ENCODE results near the gene MMS19. TPM values are rescaled to one million over a fixed set of nuclear protein-coding genes. Genes with fewer than 3 reads are reported as not detected.

Gene MMS19
- total RNA-seq, 2 experiments from 2014 or later: 71.7 to 73.3 TPM

- CTCF ChIA-PET: interaction anchor here (0.8 to 1.7 kb wide), 2 partner anchors 9 to 12 kb away, joined by 3 to 7 read pairs; no protein-coding TSS in a partner anchor
- ATAC-seq (no peak), DNase-seq (no peak)
- Mint-ChIP-seq H3K4me3 (no peak overlapping the region), H3K27ac (peak overlapping the region; percentile 30), H3K27me3 (ENCODE audit: low read depth) (no peaks in the 10 kb centered on the region), H3K9me3 (ENCODE audit: insufficient read depth) (no peaks in the 10 kb centered on the region), H3K4me1 (ENCODE audit: low read depth) (peaks cover 24% of the 10 kb centered on the region), H3K36me3 (ENCODE audit: low read depth) (peaks cover 47% of the 10 kb centered on the region)
- POLR2A ChIA-PET: no interaction called here
Observed at GRCh38 chr10:97452352-97452751, 45.9 kb downstream of the MMS19 start.

GRCh38 chr10:97451605-97452004, 46.6 kb downstream of the MMS19 start:
- no peaks in the 10 kb centered on the region for H3K9me3 Mint-ChIP-seq (ENCODE audit: insufficient read depth)
- ATAC-seq: no peak
- peaks cover 31% of the 10 kb centered on the region for H3K4me1 Mint-ChIP-seq (ENCODE audit: low read depth)
- ChIA-PET CTCF (no interaction called here), POLR2A (no interaction called here)
- H3K27me3 Mint-ChIP-seq (ENCODE audit: low read depth): no peaks in the 10 kb centered on the region
- DNase-seq: no peak
- H3K36me3 Mint-ChIP-seq (ENCODE audit: low read depth): peaks cover 40% of the 10 kb centered on the region
- no peak overlapping the region for H3K4me3 Mint-ChIP-seq
- H3K27ac Mint-ChIP-seq: no peak overlapping the region

DNA sequence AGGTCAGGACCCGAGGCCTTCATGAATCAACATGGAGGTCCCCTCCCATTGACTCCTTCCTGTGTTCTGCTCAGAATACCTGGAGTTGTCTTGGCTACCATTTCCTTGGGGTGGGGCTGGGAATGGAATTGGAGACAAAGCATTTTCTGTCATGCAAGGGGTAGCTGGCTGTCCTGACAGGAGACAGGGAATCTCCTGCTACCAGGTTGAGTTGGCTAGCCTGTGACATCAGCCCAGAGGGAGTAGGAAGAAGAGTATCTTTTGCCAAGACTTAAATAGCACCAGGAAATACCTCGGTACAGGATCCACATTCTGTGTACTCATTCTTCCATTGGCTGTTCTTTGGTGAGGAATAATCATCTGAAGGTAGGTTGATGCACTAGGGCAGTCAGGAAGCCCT, 47.4 kb downstream of the MMS19 start:
- Mint-ChIP-seq H3K27me3 (ENCODE audit: low read depth) (no peaks in the 10 kb centered on the region), H3K4me1 (ENCODE audit: low read depth) (peaks cover 36% of the 10 kb centered on the region), H3K9me3 (ENCODE audit: insufficient read depth) (no peaks in the 10 kb centered on the region), H3K27ac (no peak overlapping the region), H3K4me3 (no peak overlapping the region), H3K36me3 (ENCODE audit: low read depth) (peaks cover 34% of the 10 kb centered on the region)
- DNase-seq: no peak
- ChIA-PET CTCF (no interaction called here), POLR2A (interaction anchor here (0.6 kb wide), 1 partner anchor 169 kb away, joined by 3 read pairs; no protein-coding TSS in a partner anchor)
- ATAC-seq: no peak

- ATAC-seq (peak; percentile 98), DNase-seq (peak; percentile 94)
- H3K4me3 Mint-ChIP-seq: peak within 1 kb of the TSS; percentile 98
- H3K9me3 Mint-ChIP-seq (ENCODE audit: insufficient read depth): no peaks in the 10 kb centered on the region
- peak within 1 kb of the TSS; percentile 92 for H3K27ac Mint-ChIP-seq
- CTCF ChIA-PET: interaction anchor here (1.1 to 1.7 kb wide), 5 partner anchors 9 to 45 kb away, joined by 3 to 5 read pairs (median 3); no protein-coding TSS in a partner anchor
- POLR2A ChIA-PET: interaction anchor here (0.5 to 1.5 kb wide), 3 partner anchors 32 to 185 kb away, joined by 3 to 4 read pairs (median 3); no protein-coding TSS in a partner anchor
- peaks cover 40% of the 10 kb centered on the region for H3K4me1 Mint-ChIP-seq (ENCODE audit: low read depth)
- H3K36me3 Mint-ChIP-seq (ENCODE audit: low read depth): peaks cover 22% of the 10 kb centered on the region
- H3K27me3 Mint-ChIP-seq (ENCODE audit: low read depth): no peaks in the 10 kb centered on the region
Observed at GRCh38 chr10:97445722-97446639, 52.2 kb downstream of the MMS19 start, which contains the start of the genes EXOSC1 and ZDHHC16. Gene EXOSC1 (minus strand): TSS chr10:97446006. CDS start chr10:97445985, 21 bp downstream. Gene ZDHHC16 (plus strand): TSS chr10:97446175. CDS start chr10:97451676, 5,501 bp downstream.

DNA sequence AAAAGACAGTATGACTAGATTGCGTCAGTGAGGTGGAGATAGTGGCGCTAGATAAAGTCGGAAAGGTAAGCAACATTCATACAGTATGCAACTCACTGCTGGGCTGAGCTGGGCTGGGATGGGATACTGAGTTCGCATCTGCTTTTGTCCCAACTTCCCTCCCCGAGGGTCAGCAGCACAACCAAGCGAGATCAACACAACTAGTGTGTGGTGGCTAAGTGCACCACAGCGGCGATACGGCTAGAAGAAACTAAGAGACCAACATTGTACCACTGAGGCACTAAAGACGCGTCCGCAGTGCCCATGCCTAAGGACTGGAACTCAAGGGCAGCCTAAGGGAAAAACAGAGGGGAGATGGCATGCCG, 52.9 kb downstream of the MMS19 start:
- no peaks in the 10 kb centered on the region for H3K9me3 Mint-ChIP-seq (ENCODE audit: insufficient read depth)
- H3K27ac Mint-ChIP-seq: peak overlapping the region; percentile 92
- H3K36me3 Mint-ChIP-seq (ENCODE audit: low read depth): peaks cover 19% of the 10 kb centered on the region
- H3K4me3 Mint-ChIP-seq: peak overlapping the region; percentile 98
- peak; percentile 2 for ATAC-seq
- ChIA-PET POLR2A (interaction anchor here (0.5 to 1.5 kb wide), 2 partner anchors 31 to 37 kb away, joined by 3 to 4 read pairs; no protein-coding TSS in a partner anchor), CTCF (interaction anchor here (0.8 to 1.7 kb wide), 8 partner anchors 9 to 45 kb away, joined by 3 to 9 read pairs (median 4); no protein-coding TSS in a partner anchor)
- peaks cover 40% of the 10 kb centered on the region for H3K4me1 Mint-ChIP-seq (ENCODE audit: low read depth)
- DNase-seq: no peak
- H3K27me3 Mint-ChIP-seq (ENCODE audit: low read depth): no peaks in the 10 kb centered on the region

GRCh38 chr10:97444212-97444611, 54.0 kb downstream of the MMS19 start:
- H3K27me3 Mint-ChIP-seq (ENCODE audit: low read depth): no peaks in the 10 kb centered on the region
- CTCF ChIA-PET: interaction anchor here (1.0 to 1.7 kb wide), 7 partner anchors 8 to 43 kb away, joined by 3 to 9 read pairs (median 3); no protein-coding TSS in a partner anchor
- POLR2A ChIA-PET: interaction anchor here (1.5 kb wide), 1 partner anchor 30 kb away, joined by 4 read pairs; no protein-coding TSS in a partner anchor
- no peak overlapping the region for H3K27ac Mint-ChIP-seq
- peaks cover 24% of the 10 kb centered on the region for H3K36me3 Mint-ChIP-seq (ENCODE audit: low read depth)
- DNase-seq (no peak), ATAC-seq (no peak)
- H3K4me1 Mint-ChIP-seq (ENCODE audit: low read depth): peaks cover 40% of the 10 kb centered on the region
- peak overlapping the region; percentile 9 for H3K4me3 Mint-ChIP-seq
- no peaks in the 10 kb centered on the region for H3K9me3 Mint-ChIP-seq (ENCODE audit: insufficient read depth)

DNA sequence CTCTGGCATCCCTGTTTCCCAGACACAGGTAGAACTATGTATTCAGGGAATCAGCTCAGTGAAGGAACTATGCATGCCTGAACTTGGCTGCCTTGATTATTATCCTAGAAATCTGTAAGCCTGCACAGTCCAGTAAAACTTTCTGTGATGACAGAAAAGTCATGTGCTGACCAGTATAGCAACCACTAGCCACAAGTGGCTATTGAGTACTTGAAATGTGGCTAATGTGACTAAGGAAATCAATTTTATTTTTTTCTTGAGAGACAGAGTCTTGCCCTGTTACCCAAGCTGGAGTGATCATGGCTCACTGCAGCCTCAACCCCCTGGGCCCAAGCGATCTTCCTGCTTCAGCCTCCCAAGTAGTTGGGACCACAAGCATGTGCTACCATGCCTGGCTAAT, 55.9 kb downstream of the MMS19 start:
- Mint-ChIP-seq H3K9me3 (ENCODE audit: insufficient read depth) (no peaks in the 10 kb centered on the region), H3K4me1 (ENCODE audit: low read depth) (peaks cover 24% of the 10 kb centered on the region), H3K27me3 (ENCODE audit: low read depth) (no peaks in the 10 kb centered on the region), H3K36me3 (ENCODE audit: low read depth) (peaks cover 37% of the 10 kb centered on the region), H3K4me3 (no peak overlapping the region), H3K27ac (no peak overlapping the region)
- no peak for ATAC-seq
- ChIA-PET CTCF (interaction anchor here (1.2 to 1.6 kb wide), 2 partner anchors 12 to 36 kb away, joined by 5 read pairs; no protein-coding TSS in a partner anchor), POLR2A (no interaction called here)
- DNase-seq: no peak

DNA sequence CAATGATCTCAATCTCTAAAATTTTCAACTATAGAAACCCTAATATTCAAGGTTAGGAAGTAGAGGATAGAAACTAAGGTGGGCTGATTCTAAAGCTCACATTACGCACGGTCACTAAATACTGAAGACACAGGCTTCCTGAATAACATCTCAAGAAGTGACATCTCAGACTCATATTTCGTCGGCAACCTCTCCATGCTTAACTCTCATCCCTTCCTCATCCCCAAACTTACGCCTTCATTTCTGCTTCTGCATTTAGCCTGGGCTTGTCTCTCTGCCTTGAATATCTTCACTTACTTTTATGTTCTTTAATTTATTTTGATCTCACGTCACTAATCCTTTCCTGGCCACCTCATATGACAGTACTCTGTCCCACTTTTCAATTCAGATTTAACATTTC, 63.0 kb downstream of the MMS19 start:
- Mint-ChIP-seq H3K9me3 (ENCODE audit: insufficient read depth) (no peaks in the 10 kb centered on the region), H3K4me1 (ENCODE audit: low read depth) (peaks cover 3% of the 10 kb centered on the region), H3K4me3 (no peak overlapping the region), H3K27ac (no peak overlapping the region), H3K27me3 (ENCODE audit: low read depth) (no peaks in the 10 kb centered on the region), H3K36me3 (ENCODE audit: low read depth) (peaks cover 67% of the 10 kb centered on the region)
- ChIA-PET POLR2A (no interaction called here), CTCF (interaction anchor here (1.0 to 1.5 kb wide), 2 partner anchors 9 to 27 kb away, joined by 3 to 4 read pairs; no protein-coding TSS in a partner anchor)
- DNase-seq: no peak
- no peak for ATAC-seq

GRCh38 chr10:97434557-97434956, 63.7 kb downstream of the MMS19 start:
- Mint-ChIP-seq H3K27ac (peak overlapping the region; percentile 45), H3K27me3 (ENCODE audit: low read depth) (no peaks in the 10 kb centered on the region), H3K4me1 (ENCODE audit: low read depth) (peaks cover 4% of the 10 kb centered on the region), H3K9me3 (ENCODE audit: insufficient read depth) (no peaks in the 10 kb centered on the region), H3K36me3 (ENCODE audit: low read depth) (peaks cover 69% of the 10 kb centered on the region), H3K4me3 (no peak overlapping the region)
- ChIA-PET CTCF (interaction anchor here (0.7 to 1.5 kb wide), 3 partner anchors 10 to 27 kb away, joined by 3 to 4 read pairs (median 4); no protein-coding TSS in a partner anchor), POLR2A (interaction anchor here (0.6 kb wide), 1 partner anchor 40 kb away, joined by 3 read pairs; no protein-coding TSS in a partner anchor)
- no peak for ATAC-seq
- no peak for DNase-seq

GRCh38 chr10:97434055-97434454, 64.2 kb downstream of the MMS19 start:
- DNase-seq (no peak), ATAC-seq (peak; percentile 10)
- Mint-ChIP-seq H3K36me3 (ENCODE audit: low read depth) (peaks cover 70% of the 10 kb centered on the region), H3K27ac (peak overlapping the region; percentile 40), H3K9me3 (ENCODE audit: insufficient read depth) (no peaks in the 10 kb centered on the region), H3K27me3 (ENCODE audit: low read depth) (no peaks in the 10 kb centered on the region), H3K4me3 (no peak overlapping the region), H3K4me1 (ENCODE audit: low read depth) (peaks cover 9% of the 10 kb centered on the region)
- CTCF ChIA-PET: interaction anchor here (0.7 to 1.5 kb wide), 3 partner anchors 11 to 26 kb away, joined by 4 read pairs; no protein-coding TSS in a partner anchor
- POLR2A ChIA-PET: interaction anchor here (0.6 kb wide), 2 partner anchors 40 to 63 kb away, joined by 3 read pairs; no protein-coding TSS in a partner anchor

DNA sequence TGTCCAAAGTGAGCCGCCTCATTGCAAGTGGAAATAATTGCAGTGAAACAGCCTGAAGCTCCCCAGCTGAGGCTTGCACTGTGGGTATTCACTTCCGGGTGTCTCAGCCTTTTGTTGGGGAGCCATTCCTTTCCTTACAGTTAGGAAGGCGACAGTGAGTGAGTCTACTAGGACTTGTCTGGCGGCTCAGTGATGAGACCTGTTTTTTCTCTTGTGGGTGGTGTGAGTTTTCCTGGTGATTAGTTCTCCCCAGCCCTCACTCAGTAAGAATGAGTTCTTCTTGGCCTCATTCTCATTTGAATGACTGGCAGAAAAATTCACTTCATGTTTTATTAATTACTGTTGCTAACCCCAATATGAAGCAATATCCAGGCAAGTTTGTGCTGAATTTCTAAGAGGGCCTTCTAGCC, 69.6 kb downstream of the MMS19 start:
- ChIA-PET CTCF (interaction anchor here (1.3 to 2.4 kb wide), 4 partner anchors 16 to 149 kb away, joined by 4 to 12 read pairs (median 7); partner anchors contain the start of gene RRP12), POLR2A (interaction anchor here (2.3 to 2.5 kb wide), 2 partner anchors 15 to 28 kb away, joined by 10 read pairs; partner anchors contain the start of gene RRP12)
- H3K27ac Mint-ChIP-seq: peak overlapping the region; percentile 79
- peaks cover 63% of the 10 kb centered on the region for H3K36me3 Mint-ChIP-seq (ENCODE audit: low read depth)
- ATAC-seq (no peak), DNase-seq (peak; percentile 42)
- no peaks in the 10 kb centered on the region for H3K27me3 Mint-ChIP-seq (ENCODE audit: low read depth)
- peaks cover 29% of the 10 kb centered on the region for H3K4me1 Mint-ChIP-seq (ENCODE audit: low read depth)
- peak overlapping the region; percentile 81 for H3K4me3 Mint-ChIP-seq
- no peaks in the 10 kb centered on the region for H3K9me3 Mint-ChIP-seq (ENCODE audit: insufficient read depth)
